Measurements from ENCODE around the gene DENND2D. TPM values are rescaled to one million over a fixed set of nuclear protein-coding genes. Genes with fewer than 3 reads are reported as not detected.

DENND2D gene
- total and polyA plus RNA-seq, 10 of the 15 experiments (the other 5 are each of a cell fraction or from before 2014, with no cell fraction given): 149 to 375 (median 172) TPM

GRCh38 chr1:111204201-111204982, 3.9 kb upstream of the DENND2D start:
- Histone ChIP-seq H3K9me3 (replicated peaks; ENCODE audit: control insufficient read depth, insufficient read depth, low read length) (no peaks in the 10 kb centered on the region), H3K4me3 (peak overlapping the region; percentile 87), H2AFZ (ENCODE audit: control insufficient read depth, low read depth, low read length) (no peak overlapping the region), H3K79me2 (ENCODE audit: control insufficient read depth, insufficient read depth, low read length) (peaks cover 53% of the 10 kb centered on the region), H3K36me3 (ENCODE audit: control insufficient read depth in 2 of 2, insufficient read depth in 2 of 2, low read length in 1 of 2) (no peaks in the 10 kb centered on the region), H3K27me3 (replicated peaks in 1 of 2; ENCODE audit: control insufficient read depth in 2 of 2, insufficient read depth in 2 of 2, low read length in 1 of 2) (no peaks in the 10 kb centered on the region), H3K9ac (ENCODE audit: control insufficient read depth, insufficient read depth, low read length) (peak overlapping the region; percentile 93), H3K27ac (ENCODE audit: control insufficient read depth, insufficient read depth) (peak overlapping the region; percentile 92), H3K4me1 (ENCODE audit: control insufficient read depth, insufficient read depth, low read length) (peaks cover 39% of the 10 kb centered on the region), H4K20me1 (ENCODE audit: control insufficient read depth, insufficient read depth) (no peaks in the 10 kb centered on the region), H3K4me2 (ENCODE audit: control insufficient read depth, insufficient read depth) (peak overlapping the region; percentile 98)
- DNase-seq (ENCODE audit: low read depth, low spot score) (peak; percentile 77), FAIRE-seq (no peak), ATAC-seq (peak; percentile 70)
- in situ Hi-C loops (cut with MboI) (no loop called here), intact Hi-C loops (cut with micrococcal nuclease; ENCODE audit: unreplicated experiment) (loop anchor here (1.0 to 5.0 kb wide), 4 partner anchors 12 to 413 kb away; partner anchors contain the start of genes CD53 and RAP1A)
- WGBS (ENCODE audit: insufficient coverage, insufficient replicate concordance, low lambda C conversion rate, missing lambda C conversion rate): 3% methylated on average over 49 of the region's 61 CpGs
- ChIA-PET SMC1A (ENCODE audit: uncharacterized antibody, unreplicated experiment) (interaction anchor here (1.0 to 2.1 kb wide), 3 partner anchors 12 to 64 kb away, joined by 3 to 24 read pairs (median 19); no protein-coding TSS in a partner anchor), RAD21 (ENCODE audit: unreplicated experiment) (interaction anchor here (1.2 to 15.0 kb wide), 3 partner anchors 8 to 19 kb away, joined by 3 to 542 read pairs (median 8); no protein-coding TSS in a partner anchor), CTCF (interaction anchor here (0.6 to 14.9 kb wide), 3 partner anchors 13 to 174 kb away, joined by 3 to 239 read pairs (median 4); no protein-coding TSS in a partner anchor), POLR2A (interaction anchor here (1.4 to 2.1 kb wide), 3 partner anchors 11 to 15 kb away, joined by 7 to 27 read pairs (median 20); no protein-coding TSS in a partner anchor)
- BruUV-seq (replicated peaks): no TSS peak
- TF ChIP-seq ZNF592 (IDR thresholded peaks at IDR 0.05) (0 out of 2 replicates have a peak, but pooled peaks have one; percentile 45), ZBTB4 (CRISPR knock-in tag; IDR thresholded peaks at IDR 0.05) (no peak), MYB (IDR thresholded peaks at IDR 0.05; ENCODE audit: borderline replicate concordance, low read depth, low read length) (peak; percentile 34; the same call in 1 of the 2 replicates), SIX5 (IDR thresholded peaks at IDR 0.05; ENCODE audit: low read depth, low read length, severe bottlenecking) (no peak), E4F1 (IDR thresholded peaks at IDR 0.05; ENCODE audit: borderline replicate concordance, partially characterized antibody) (no peak), EP300 (IDR thresholded peaks at IDR 0.05; ENCODE audit: borderline replicate concordance in 1 of 2, control insufficient read depth in 1 of 2, low read depth in 2 of 2, low read length in 2 of 2) (no peak; a peak in 1 of 4 replicates), USF2 (IDR thresholded peaks at IDR 0.05; ENCODE audit: borderline replicate concordance, low read depth, low read length) (no peak), SREBF2 (IDR thresholded peaks at IDR 0.05; ENCODE audit: low read length) (no peak)
